Measurements from ENCODE around the gene FAM222A.

Gene FAM222A

DNA sequence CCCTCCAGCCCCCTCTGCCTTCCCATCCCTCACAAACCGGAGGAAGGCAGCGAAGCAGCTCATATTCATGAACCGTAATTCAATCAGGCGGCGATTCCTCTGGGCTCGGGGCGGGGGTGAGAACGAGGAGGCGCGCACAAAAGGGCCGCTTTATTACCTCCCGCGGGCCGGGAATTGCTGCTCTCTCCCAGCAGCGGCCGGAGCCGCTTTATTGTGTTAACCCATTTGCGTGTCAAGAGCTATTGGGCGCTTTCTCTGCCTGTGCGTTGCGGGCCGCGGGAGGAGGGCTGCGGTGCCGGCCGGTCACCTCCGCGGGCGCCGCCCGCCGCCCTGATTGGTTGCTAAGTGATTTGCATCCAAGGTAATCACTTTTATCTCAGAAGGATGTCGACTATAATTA lies 4.8 kb downstream of the FAM222A start:
- no peak for ATAC-seq
- TF ChIP-seq ISL1 (CRISPR knock-in tag; IDR thresholded peaks at IDR 0.05) (no peak), ESRRG (CRISPR knock-in tag; IDR thresholded peaks at IDR 0.05) (no peak)

DNA sequence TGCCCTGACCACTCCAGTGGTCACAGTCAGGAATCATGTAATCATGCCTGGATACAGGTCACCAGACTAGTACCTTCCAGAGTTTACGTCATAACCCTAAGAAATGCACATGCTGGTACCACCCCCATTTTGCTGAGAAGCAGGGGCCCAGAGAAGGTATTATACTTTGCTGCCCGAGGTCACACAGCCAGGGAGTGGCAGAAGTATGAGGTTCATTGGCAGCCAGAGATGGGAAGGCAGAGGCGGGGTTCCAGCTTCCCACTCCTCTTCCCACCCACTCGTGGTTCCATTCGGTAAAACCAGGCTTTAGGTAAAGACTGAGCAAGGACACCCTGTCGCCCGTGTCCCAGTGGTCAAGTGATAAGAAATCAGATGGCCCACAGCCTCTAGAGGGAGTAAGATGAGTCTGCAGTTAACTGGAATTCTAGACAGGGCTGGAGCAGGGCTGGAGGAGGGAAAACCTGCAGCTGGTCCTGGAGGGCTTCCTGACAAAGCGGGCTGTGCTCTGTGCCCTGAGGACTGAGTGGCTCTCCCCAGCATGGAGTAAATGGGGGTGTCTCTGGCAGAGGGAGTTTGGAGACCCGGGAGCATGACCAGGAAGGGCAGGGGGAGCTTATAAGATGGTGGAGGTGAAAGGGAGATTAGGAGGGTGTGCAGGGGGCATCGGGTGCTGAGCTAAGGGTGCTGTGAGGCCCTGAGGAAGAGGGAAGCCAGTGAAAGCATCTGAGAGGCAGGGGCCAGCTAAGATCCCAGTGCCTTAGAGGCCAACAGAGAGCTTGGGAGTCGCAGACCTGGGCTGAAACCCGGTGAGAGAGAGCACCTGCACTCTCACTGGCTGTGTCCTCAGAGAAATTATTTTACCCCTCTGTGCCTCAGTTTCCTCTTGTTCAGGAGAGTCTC lies 5.7 kb downstream of the FAM222A start:
- no peak for TF ChIP-seq SNAI2 (CRISPR knock-in tag; IDR thresholded peaks at IDR 0.05)
- TF ChIP-seq POU6F1 (CRISPR knock-in tag; IDR thresholded peaks at IDR 0.05; ENCODE audit: borderline replicate concordance, low read depth) = no peak
- TF ChIP-seq ISL1 (CRISPR knock-in tag; IDR thresholded peaks at IDR 0.05) = no peak
- no peak for TF ChIP-seq TOX (CRISPR knock-in tag; IDR thresholded peaks at IDR 0.05; ENCODE audit: borderline replicate concordance)
- TF ChIP-seq ZNF8 (CRISPR knock-in tag; IDR thresholded peaks at IDR 0.05) = no peak
- TF ChIP-seq PPARA (CRISPR knock-in tag; IDR thresholded peaks at IDR 0.05; ENCODE audit: borderline replicate concordance) = no peak
- TF ChIP-seq ZNF70 (CRISPR knock-in tag; IDR thresholded peaks at IDR 0.05) = no peak
- no peak for TF ChIP-seq ZNF565 (CRISPR knock-in tag; conservative IDR thresholded peaks at IDR 0.05; ENCODE audit: low read depth)
- no peak for TF ChIP-seq TSHZ2 (CRISPR knock-in tag; IDR thresholded peaks at IDR 0.05)
- no peak for TF ChIP-seq ZFP30 (CRISPR knock-in tag; IDR thresholded peaks at IDR 0.05)
- no peak for TF ChIP-seq CSDC2 (CRISPR knock-in tag; IDR thresholded peaks at IDR 0.05)
- no peak for TF ChIP-seq ZFP3 (CRISPR knock-in tag; IDR thresholded peaks at IDR 0.05)
- no peak for TF ChIP-seq RARB (CRISPR knock-in tag; IDR thresholded peaks at IDR 0.05)
- TF ChIP-seq TCF4 (CRISPR knock-in tag; IDR thresholded peaks at IDR 0.05; ENCODE audit: borderline replicate concordance) = no peak
- no peak for TF ChIP-seq ARNTL (CRISPR knock-in tag; IDR thresholded peaks at IDR 0.05; ENCODE audit: borderline replicate concordance, low read depth)
- peak; percentile 63 for ATAC-seq

- ATAC-seq = peak; percentile 5; the same call in 1 of the 3 replicates
- no peak for TF ChIP-seq TOX (CRISPR knock-in tag; IDR thresholded peaks at IDR 0.05; ENCODE audit: borderline replicate concordance)
- TF ChIP-seq, protein P1, sequence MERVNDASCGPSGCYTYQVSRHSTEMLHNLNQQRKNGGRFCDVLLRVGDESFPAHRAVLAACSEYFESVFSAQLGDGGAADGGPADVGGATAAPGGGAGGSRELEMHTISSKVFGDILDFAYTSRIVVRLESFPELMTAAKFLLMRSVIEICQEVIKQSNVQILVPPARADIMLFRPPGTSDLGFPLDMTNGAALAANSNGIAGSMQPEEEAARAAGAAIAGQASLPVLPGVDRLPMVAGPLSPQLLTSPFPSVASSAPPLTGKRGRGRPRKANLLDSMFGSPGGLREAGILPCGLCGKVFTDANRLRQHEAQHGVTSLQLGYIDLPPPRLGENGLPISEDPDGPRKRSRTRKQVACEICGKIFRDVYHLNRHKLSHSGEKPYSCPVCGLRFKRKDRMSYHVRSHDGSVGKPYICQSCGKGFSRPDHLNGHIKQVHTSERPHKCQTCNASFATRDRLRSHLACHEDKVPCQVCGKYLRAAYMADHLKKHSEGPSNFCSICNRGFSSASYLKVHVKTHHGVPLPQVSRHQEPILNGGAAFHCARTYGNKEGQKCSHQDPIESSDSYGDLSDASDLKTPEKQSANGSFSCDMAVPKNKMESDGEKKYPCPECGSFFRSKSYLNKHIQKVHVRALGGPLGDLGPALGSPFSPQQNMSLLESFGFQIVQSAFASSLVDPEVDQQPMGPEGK (CRISPR knock-in tag; IDR thresholded peaks at IDR 0.05; ENCODE audit: borderline replicate concordance) = no peak
- TF ChIP-seq TCF4 (CRISPR knock-in tag; IDR thresholded peaks at IDR 0.05; ENCODE audit: borderline replicate concordance) = no peak
These were observed 6.7 kb downstream of the FAM222A start for GRCh38 chr12:109720152-109720856.

- no peak for ATAC-seq
- TF ChIP-seq ISL1 (CRISPR knock-in tag; IDR thresholded peaks at IDR 0.05) (no peak), ARNTL (CRISPR knock-in tag; IDR thresholded peaks at IDR 0.05; ENCODE audit: borderline replicate concordance, low read depth) (no peak), RARB (CRISPR knock-in tag; IDR thresholded peaks at IDR 0.05) (no peak), OSR1 (CRISPR knock-in tag; IDR thresholded peaks at IDR 0.05) (no peak), ZNF8 (CRISPR knock-in tag; IDR thresholded peaks at IDR 0.05) (no peak), ZNF70 (CRISPR knock-in tag; IDR thresholded peaks at IDR 0.05) (no peak), BACH2 (CRISPR knock-in tag; IDR thresholded peaks at IDR 0.05; ENCODE audit: borderline replicate concordance) (no peak), TCF4 (CRISPR knock-in tag; IDR thresholded peaks at IDR 0.05; ENCODE audit: borderline replicate concordance) (no peak), CREB5 (CRISPR knock-in tag; IDR thresholded peaks at IDR 0.05; ENCODE audit: low read depth) (no peak), ZFP30 (CRISPR knock-in tag; IDR thresholded peaks at IDR 0.05) (no peak), CSDC2 (CRISPR knock-in tag; IDR thresholded peaks at IDR 0.05) (no peak), TSHZ2 (CRISPR knock-in tag; IDR thresholded peaks at IDR 0.05) (no peak), TOX (CRISPR knock-in tag; IDR thresholded peaks at IDR 0.05; ENCODE audit: borderline replicate concordance) (no peak), ZNF565 (CRISPR knock-in tag; conservative IDR thresholded peaks at IDR 0.05; ENCODE audit: low read depth) (no peak)
- TF ChIP-seq, protein P1 (CRISPR knock-in tag; IDR thresholded peaks at IDR 0.05; ENCODE audit: borderline replicate concordance) = no peak
These were observed 7.2 kb downstream of the FAM222A start for GRCh38 chr12:109720857-109721189.

Data from SK-N-SH treated with all-trans-retinoic acid at 6 μM for 48 hours (cell line).